ENCODE data around the gene ACTC1. TPM values are rescaled to one million over a fixed set of nuclear protein-coding genes. Genes with fewer than 3 reads are reported as not detected.

Gene ACTC1
- total and polyA plus RNA-seq, 2 of the 13 experiments (the other 11 are each of a cell fraction or from before 2014, with no cell fraction given): not detected

DNA sequence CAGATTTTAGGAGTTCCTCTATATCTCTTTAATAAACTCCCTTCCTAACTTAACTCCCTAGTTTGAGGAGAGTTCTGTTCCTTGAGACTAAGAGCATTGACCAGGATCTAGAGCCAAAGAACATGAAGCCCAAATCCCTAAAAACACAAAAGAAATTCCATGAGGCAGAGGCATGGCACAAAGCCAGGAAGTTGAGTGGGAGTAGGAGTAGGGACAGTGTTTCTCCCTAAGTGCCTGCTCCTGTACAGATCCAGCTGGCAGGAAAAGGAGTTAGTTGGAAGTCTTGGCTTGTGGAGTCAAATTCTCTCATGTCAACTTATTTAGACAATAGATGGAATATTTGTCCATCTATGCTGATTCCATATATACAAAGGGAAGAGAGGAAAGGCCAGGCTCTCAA, 11.4 kb downstream of the ACTC1 start:
- H3K27me3 ChIP-seq (ENCODE audit: control insufficient read depth in 1 of 2, insufficient read depth in 2 of 2, low read length in 2 of 2): peaks cover 0 to 1% of the 10 kb centered on the region in 2 experiments; a peak in 1 of 5 replicates
- FAIRE-seq (no peak), DNase-seq (ENCODE audit: low spot score) (no peak), ATAC-seq (no peak)
- no peak overlapping the region for H3K27ac ChIP-seq (ENCODE audit: extremely low read length, insufficient read depth, low read length)
- ChIA-PET CTCF (ENCODE audit: low intra/inter-chr PET ratio, low total read pairs) (no interaction called here), POLR2A (no interaction called here)
- no peak overlapping the region for H3K9ac ChIP-seq (ENCODE audit: insufficient read depth, low read depth, low read length)
- H2AFZ ChIP-seq (ENCODE audit: low read length): no peak overlapping the region
- in situ Hi-C loops (cut with HindIII; ENCODE audit: extremely low pct_ligation_motif_present, low pct_unique_long_range_greater_than_20kb) (no loop called here), intact Hi-C loops (cut with micrococcal nuclease; ENCODE audit: unreplicated experiment) (no loop called here)
- no peak overlapping the region for H3K4me3 ChIP-seq (replicated peaks in 1 of 3; ENCODE audit: insufficient read depth in 1 of 3, low read depth in 2 of 3, low read length in 3 of 3)
- no peaks in the 10 kb centered on the region for H3K9me3 ChIP-seq (ENCODE audit: low read length)
- no peaks in the 10 kb centered on the region for H4K20me1 ChIP-seq (ENCODE audit: insufficient read depth, low read length)
- no peaks in the 10 kb centered on the region for H3K79me2 ChIP-seq (ENCODE audit: insufficient read depth, low read length)
- H3K4me1 ChIP-seq (ENCODE audit: insufficient read depth, low read length): no peaks in the 10 kb centered on the region
- no peak for TF ChIP-seq KAT7 (CRISPR knock-in tag; IDR thresholded peaks at IDR 0.05; ENCODE audit: borderline replicate concordance)
- TF ChIP-seq, protein P1, sequence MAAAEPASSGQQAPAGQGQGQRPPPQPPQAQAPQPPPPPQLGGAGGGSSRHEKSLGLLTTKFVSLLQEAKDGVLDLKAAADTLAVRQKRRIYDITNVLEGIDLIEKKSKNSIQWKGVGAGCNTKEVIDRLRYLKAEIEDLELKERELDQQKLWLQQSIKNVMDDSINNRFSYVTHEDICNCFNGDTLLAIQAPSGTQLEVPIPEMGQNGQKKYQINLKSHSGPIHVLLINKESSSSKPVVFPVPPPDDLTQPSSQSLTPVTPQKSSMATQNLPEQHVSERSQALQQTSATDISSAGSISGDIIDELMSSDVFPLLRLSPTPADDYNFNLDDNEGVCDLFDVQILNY (CRISPR knock-in tag; conservative IDR thresholded peaks at IDR 0.05): no peak
- TF ChIP-seq HHEX (CRISPR knock-in tag; IDR thresholded peaks at IDR 0.05): no peak
- no peak for TF ChIP-seq REL (CRISPR knock-in tag; conservative IDR thresholded peaks at IDR 0.05)
- TF ChIP-seq GRHL1 (CRISPR knock-in tag; conservative IDR thresholded peaks at IDR 0.05): no peak
- TF ChIP-seq, protein P2, sequence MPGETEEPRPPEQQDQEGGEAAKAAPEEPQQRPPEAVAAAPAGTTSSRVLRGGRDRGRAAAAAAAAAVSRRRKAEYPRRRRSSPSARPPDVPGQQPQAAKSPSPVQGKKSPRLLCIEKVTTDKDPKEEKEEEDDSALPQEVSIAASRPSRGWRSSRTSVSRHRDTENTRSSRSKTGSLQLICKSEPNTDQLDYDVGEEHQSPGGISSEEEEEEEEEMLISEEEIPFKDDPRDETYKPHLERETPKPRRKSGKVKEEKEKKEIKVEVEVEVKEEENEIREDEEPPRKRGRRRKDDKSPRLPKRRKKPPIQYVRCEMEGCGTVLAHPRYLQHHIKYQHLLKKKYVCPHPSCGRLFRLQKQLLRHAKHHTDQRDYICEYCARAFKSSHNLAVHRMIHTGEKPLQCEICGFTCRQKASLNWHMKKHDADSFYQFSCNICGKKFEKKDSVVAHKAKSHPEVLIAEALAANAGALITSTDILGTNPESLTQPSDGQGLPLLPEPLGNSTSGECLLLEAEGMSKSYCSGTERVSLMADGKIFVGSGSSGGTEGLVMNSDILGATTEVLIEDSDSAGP (CRISPR knock-in tag; IDR thresholded peaks at IDR 0.05; ENCODE audit: borderline replicate concordance): no peak
- TF ChIP-seq ZNF263 (CRISPR knock-in tag; IDR thresholded peaks at IDR 0.05): no peak
- TF ChIP-seq SUZ12 (IDR thresholded peaks at IDR 0.05; ENCODE audit: low read depth, low read length): no peak
- no peak for TF ChIP-seq CBX1 (IDR thresholded peaks at IDR 0.05; ENCODE audit: low read depth)
- no peak for TF ChIP-seq FOSL1 (CRISPR knock-in tag; IDR thresholded peaks at IDR 0.05; ENCODE audit: borderline replicate concordance)
- BruUV-seq (replicated peaks): no TSS peak
- no peak overlapping the region for H3K4me2 ChIP-seq (ENCODE audit: low read depth, low read length)
- H3K36me3 ChIP-seq (replicated peaks in 1 of 2; ENCODE audit: control insufficient read depth in 1 of 2, insufficient read depth in 2 of 2, low read length in 2 of 2): no peaks in the 10 kb centered on the region

Measured in HepG2 (cell line).